HG02970 (cell line): ENCODE data around the gene CORO1C.
A peak's percentile ranks its signal among the peaks of the same experiment; 100 is the strongest.
"Not testable (repeated sequence)": the region's sequence is repeated elsewhere in the genome, so short reads cannot be mapped to it uniquely, and the experiment has no call there.

Experiments used
- ATAC-seq: cut with Tn5 transposase; IDR thresholded peaks from one replicate; pipeline ENCODE4 v1.9.1; 2021; ENCODE audit warnings: mild to moderate bottlenecking, moderate library complexity, moderate number of reproducible peaks; ENCODE audit not compliant: unreplicated experiment, low FRiP score

Gene CORO1C

DNA sequence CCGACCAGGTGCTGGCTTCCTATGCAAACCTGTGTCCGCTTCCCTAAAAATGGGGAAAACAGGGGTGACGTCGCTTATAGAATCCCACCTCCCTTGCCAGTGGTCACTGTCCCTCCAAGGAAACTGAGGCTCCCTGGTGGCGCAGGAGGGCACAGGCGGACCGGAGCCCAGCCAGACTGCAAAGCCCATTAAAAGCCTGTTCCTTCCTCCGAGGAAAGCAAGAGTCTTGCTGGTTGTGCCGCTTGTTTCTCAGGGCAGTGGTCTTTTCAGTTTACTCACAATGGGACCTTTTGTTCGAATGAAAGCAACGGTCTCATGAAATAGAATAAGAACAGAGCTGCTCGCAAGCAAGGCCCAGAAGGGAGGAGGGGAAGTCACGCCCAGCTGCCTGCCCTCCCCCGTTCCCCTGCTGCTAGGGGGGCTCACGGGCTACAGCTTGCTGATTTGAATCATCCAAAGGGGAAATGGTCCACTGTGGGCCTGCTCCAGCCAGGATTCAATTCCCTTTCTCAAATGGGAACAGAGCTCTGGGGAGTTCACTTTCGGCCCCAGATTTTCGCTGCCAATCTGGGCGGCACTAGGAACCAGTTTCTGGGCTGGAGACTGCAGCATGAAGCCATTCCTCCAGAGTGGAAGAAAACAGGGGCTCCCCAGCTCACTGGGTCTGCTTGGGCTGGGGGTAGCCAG is 93.0 kb downstream of the CORO1C start:
- no peak for ATAC-seq

DNA sequence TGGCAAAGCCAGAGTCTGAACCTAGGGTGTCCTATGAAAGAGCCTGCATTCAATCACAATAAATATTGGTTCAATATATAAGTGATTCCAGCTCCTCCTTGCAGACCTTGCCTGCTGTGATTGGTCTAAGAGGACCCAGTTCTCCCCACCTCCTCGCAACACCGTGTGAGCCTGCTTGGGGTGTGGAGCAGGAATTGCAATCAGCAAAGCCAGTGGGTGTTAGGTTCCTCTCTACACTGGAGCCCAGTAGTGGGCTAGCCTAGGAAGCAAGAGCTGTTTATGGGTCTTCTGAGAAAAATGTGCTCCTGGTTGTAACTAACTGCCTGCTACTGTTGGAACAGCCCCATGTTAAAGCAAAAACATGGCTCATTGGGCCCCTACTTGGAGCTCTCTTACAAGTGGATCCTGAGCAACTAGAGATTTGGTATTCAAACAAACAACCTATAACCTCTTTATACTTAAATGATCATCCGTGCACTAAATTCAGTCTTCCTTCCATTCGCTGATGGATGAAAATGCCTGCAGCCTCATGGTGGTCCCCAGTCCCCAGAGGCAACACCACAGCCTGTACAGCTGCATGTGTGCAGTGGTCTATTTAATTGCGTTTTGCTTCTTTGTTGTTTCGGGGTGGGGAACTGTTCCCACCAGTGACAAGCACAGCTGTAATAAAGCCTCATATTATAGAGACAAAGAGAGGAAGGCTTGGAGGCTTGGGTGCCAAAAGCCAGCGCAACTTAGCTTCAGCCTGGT is 93.9 kb downstream of the CORO1C start:
- ATAC-seq = no peak

DNA sequence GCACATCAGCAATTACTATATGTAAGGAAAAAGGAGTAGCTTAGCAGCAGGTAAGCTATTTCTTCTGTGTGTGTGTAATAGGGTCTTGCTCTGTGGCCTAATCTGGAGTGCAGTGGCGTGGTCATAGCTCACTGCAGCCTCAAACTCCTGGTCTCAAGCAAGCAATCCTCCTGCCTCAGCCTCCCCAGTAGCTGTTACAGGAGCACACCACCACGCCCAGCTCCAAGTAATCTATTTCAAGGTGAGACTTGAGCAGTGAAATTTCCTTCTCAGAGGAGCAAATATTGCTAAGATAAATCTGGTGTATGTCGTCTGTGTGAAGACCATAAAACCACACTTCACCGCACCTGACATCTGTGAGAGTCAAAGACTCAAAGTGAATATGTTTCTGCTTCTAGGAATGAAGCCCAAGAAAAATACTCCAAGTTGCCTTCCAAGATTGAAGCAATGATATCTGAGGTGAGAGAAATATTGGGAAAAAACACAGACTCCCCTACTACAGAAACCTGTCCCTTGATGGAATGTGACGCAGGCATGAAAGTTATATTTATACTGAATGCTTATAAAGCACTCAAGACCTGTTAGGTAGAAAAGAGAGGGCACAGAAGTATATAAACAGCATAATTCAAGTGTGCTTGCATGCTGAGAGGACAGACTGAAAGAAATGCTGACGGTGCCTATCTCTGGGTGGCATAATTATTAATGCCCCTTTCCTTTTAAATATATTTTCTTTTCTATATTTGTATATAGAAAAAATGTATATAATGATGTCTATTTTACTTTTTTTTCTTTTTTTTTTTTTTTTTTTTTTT is 95.1 kb downstream of the CORO1C start:
- ATAC-seq = peak; percentile 1

DNA sequence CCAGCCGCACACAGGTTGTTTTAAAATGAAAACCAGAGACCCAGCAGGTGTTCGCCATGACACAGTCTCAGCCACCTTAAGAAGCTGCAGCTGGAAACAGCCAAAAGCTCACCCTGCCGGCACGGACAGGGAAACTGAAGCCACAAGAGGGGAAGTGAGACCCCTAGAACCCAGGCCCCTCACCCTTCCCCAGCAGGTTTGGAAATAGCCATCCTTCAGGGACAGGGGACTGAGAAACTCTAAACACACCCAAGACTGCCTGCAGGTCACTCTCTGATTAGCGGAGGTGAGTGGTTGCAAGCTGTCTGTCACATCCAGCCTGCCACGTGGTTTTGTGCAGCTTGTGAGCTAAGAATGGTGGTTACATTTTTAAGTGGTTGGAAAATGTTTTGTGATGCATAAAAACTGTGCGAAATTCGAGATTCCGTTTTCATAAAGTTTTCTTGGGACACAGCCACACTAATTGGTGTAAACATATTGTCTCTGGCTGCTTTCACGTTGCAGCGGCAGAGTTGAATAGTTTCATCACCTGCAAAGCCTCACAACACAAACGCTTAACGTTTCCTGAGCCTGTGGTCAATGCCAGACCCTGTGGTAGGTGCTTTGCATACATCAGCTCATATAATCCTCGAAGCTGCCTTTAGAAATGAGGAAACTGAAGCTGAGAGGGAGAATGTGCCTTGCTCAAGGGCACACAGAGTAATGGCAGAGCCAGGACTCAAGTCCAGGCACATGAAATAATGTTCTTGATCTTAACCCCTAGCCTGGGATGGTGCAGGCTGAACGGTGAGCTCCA is 95.9 kb downstream of the CORO1C start:
- peak; percentile 40 for ATAC-seq

DNA sequence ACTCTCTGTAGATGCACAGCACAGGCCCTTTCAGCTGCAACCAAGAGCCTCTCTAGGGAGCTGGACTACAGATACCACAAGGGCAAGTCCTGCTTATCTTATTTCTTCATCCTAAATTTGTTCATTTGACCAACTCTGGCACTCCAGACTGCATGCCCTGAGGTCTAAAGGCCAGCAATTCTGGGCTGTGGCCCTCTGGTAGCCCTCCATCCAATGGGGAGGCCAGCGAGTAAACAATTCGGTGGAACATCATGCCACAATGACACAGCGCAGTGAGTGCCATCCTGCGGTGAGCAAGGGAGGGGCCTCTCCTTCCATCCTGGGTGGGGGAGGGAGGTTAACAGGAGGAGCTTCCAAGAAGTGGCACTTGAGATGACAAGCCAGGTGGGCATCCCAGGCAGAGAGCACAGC is 97.0 kb downstream of the CORO1C start:
- no peak for ATAC-seq

DNA sequence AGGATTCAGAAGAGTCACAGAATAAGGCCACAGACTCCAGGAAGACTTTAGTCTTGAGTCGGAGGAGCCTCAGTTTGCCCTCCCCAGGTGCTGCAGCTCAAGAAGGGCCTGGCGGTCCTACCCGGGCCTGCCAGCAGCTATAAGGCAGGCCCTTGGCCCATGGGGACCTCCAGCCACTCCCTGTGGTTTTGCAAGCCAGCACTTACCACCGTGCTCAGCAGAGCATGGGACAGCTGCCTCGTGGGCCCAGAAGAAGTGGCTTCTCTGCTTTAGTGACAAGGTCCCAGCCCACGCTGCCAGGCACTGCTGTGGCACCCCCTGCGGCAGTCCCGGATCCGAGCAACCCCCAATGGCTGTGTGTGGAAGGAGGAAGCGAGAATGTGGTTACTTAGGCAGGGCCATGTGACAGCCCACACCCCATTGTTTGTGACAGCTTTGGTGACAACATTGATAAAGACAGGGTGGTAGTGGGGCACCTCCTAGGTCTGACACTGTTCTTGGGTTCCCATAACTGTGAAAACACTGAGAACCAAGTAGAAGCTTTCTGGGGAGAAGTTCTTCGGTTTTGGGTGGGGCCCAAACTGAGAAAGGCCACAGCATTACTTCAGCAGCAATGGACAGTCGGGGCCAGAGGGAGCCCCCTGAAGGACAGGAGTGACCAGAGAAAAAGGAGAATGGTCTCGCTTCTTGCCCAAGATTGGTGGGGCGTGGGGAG is 97.6 kb downstream of the CORO1C start, which contains the start of gene SELPLG:
Gene SELPLG (minus strand): TSS at position 361 of the 715 bp plus-strand sequence. CDS start 9,587 bp downstream, outside the sequence.
- ATAC-seq = peak; percentile 49

DNA sequence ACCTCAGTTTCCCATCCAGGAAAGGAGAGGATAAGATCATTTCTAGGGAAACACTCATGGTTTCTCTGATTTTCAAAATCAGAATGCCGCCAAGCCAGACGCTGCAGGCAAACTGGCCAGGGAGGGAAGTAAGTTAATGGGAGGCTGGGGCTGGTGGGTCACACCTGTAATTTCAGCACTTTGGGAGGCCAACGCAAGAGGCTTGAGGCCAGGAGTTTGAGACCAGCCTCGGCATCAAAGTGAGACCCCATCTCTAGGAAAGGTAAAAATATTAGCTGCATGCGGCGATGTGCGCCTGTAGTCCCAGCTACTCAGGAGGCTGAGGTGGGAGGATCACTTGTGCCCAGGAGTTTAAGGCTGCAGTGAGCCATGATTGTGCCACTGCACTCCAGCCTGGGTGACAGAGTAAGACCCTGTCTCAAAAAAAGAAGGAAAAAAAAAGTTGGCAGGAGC is 98.2 kb downstream of the CORO1C start:
- ATAC-seq = no peak

DNA sequence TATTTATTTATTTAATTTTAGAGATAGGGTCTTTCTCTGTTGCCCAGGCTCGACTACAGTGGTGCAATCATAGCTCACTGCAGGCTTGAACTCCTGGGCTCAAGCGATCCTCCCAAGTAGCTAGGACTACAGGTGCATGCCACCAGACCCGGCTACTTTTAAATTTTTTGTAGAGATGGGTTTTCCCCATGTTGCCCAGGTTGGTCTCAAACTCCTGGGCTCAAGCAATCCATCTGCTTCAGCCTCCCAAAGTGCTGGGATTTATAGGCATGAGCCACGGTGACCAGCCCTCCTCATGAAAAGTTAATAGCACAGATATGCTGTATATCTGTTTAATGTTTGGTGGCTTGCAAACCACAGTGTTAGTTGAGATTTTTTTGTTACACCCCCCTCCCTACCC is 100.1 kb downstream of the CORO1C start:
- ATAC-seq = not testable (repeated sequence)

DNA sequence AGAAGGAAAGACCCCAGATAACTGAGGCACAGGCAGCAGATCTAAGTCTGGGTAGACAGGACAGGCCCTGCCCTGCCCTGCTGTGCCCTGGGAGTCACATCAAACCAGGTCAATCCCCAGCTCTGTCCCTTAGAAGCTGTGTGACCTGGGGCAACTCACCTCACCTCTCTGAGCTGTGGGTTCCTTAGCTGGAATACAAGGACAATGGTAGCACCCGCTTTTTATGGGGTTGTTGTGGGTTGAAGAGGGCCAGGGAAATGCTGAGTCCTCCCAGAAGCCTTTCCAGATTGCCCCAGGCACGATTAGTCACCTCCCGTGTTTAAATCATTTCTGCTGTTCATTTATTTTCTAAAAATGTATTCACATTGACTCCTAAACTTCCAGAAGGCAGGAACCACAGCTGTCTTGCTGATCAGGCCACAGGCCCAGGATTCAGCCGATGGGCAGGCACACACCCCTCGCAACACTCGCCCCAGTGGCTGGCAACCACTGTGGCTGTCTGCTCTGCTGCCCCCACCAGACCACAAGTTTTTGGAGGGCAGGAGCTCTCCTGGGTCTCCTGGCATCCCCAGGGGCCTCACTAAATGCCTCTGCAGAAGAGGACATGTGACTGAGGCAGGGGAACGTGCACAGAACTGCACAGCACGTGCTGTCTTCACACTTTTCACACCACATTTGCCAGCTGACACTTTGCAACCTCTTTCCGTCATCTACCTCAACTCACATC is 100.7 kb downstream of the CORO1C start:
- ATAC-seq = no peak

DNA sequence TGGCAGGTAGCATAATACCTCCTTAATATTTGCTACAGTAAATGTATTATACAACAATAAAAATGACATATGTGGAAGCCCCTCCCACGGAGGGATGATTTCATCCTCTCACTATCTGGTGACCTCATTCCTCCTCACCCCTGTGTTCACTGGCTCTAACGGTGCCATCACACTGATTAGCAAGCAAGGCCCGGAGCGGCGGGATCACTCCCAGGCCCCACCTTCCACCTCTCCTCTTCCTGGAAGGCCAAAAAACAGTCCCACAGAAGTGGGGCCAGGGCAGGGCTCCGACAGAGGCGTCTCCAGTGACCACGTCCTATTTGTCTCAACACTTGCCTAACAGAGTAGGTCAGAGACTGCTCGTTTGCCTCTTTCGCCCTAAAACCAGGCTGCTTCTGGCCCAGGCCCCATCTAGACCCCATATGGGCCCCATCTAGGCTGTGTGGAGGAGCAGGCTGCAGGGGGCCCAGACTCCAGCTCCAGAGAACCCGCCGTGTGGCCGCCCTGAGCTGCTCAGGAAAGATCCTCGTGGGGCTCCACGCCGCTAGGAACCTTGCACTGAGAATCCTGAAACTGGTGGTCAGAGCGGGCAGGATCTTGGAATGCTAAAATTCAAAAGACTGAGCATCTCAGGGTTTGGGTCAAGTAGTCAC is 101.4 kb downstream of the CORO1C start:
- ATAC-seq = no peak

DNA sequence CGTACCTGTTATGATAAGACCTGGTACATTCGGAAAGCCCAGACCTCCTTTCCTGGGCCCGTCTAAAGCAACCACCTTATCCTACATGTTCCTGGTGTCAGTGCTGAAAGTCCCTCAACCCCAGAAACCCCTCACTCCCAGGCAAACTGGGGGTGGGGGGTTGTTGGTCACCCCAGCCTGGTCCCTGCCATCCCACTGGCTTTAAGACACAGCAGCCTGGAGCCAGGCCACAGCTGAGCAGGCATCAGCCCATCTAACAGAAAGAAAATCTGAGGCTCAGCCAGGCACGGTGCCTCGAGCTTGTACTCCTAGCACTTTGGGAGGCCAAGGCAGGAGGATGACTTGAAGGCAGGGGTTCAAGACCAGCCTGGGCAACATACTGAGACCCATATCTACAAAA is 102.2 kb downstream of the CORO1C start:
- ATAC-seq = no peak

DNA sequence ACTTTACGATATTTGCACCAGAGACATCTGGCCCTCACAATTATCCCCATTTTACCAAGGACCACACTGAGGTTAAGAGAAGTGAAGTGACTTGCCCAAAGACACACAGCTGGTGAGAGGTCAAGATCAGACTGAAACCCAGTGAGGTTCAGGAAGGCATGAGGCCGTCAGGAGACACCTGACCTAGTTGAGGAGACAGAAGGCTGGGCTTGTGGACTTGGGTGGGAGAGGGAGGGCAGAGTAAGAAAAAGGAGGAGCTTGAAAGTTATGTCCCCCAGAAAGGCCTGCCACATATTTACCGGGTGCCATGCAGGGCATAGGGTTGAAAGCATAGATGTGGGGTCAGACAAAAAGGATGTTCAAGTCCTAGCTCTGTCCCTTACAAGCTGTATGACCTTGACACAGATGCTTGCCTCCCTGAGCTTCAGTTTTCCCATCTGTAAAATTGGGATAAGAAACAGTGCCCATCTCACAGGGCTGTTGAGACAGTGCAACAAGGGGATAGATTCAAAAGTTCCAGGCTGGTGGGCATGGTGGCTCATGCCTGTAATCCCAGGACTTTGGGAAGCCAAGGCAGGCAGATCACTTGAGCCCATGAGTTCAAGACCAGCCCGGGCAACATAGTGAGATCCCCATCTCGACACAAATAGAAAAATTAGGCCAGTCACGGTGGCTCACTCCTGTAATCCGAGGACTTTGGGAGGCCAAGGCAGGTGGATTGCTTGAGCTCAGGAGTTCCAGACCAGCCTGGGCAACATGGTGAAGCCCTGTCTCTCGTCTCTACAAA is 104.0 kb downstream of the CORO1C start:
- no peak for ATAC-seq

DNA sequence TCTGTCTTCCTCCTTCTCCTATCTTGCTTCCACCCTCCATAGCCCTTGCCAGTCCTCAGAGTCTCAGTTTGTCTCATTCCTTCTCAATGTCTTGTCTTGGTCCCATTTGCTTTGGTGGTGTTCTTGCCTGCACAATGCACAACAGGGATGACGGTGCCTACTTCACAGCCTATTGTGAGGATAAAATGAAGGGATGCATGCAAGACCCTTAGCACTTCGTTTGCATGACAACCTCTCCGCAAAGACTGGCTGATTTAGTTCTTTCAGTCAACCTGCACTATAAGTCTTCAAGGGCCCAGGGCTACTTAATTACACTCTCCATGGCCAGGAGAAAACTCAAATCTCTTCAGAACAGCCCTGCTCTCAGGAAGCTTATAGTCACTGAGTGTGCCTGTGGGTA is 106.1 kb downstream of the CORO1C start:
- no peak for ATAC-seq

DNA sequence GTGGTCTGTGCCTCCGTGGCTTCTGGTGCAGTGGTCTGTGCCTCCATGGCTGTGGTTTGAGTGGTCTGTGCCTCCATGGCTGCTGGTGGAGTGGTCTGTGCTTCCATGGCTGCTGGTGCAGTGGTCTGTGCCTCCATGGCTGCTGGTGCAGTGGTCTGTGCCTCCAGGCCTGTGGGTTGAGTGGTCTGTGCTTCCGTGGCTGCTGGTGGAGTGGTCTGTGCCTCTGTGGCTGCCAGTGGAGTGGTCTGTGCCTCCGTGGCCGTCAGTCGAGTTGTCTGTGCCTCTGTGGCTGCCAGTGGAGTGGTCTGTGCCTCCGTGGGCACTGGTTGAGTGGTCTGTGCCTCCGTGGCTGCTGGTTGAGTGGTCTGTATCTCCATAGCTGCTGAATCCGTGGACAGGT is 107.7 kb downstream of the CORO1C start:
- ATAC-seq = no peak

DNA sequence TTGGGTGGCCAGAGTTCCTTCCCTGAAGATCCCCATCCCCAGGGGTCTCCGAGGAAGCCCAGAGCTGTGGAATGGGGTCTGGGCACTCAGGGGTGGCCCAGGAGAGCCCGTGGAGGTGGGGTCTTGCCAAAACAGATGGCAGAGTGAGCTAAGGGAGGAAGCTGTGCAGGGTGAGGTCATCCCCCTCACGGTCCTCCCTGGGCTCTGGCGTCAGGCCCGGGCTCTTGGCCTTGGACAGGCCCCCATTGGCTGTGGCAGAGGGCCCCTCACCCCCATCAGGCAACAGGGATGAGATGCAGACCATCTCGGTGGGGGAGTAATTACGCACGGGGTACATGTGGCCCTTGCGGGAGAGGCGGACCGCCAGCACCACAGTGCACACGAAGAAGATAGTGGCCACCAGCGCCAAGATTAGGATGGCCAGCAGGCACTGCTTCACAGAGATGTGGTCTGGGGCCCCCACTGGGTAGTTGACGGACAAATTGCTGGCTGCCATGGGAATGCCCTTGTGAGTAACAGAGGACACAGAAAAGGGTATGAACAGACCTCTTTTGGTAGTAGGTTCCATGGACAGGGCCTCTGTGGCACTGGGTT is 108.3 kb downstream of the CORO1C start:
- no peak for ATAC-seq

DNA sequence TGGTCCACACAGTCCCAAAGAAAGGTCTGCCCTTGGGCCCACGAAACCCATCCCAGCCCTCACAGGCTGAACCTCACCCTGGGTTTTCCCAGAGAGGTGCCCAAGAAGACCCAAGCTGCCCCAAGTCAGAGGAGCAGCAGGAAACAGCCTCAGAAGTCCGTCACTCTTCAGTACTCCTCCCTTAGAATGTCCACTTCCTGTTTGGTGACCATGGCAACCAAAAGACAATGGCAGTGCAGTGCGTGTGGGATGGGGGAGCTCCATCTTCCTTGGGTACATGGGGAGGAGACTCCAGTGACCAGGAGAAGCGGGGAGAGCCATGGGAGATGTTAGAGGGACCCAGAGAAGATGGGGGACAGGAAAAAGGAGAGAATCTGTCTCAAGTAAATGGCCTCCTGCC is 108.9 kb downstream of the CORO1C start:
- no peak for ATAC-seq

DNA sequence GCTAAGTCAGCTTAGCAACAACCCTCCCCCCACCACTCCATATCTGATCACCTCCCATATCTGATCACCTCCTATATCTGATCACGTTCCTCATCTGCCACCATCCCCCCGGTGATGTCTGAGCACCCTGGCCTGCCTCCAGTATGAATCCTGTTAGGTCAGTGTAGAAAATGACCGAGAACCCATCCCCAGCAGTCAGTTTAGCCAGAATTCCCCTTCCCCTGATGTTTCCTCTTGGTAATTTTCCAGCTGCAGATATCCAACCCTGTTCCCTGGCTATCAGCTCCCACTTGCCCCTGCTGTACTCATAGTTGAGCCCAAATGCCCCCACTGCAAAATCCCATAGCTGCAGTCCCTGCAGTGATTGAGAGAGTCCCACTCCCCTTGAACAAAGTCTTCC is 110.2 kb downstream of the CORO1C start:
- no peak for ATAC-seq
